GM19438 (cell line): ENCODE results near the gene FAM111B.
A peak's percentile ranks its signal among the peaks of the same experiment; 100 is the strongest.
"Not testable (repeated sequence)": the region's sequence is repeated elsewhere in the genome, so short reads cannot be mapped to it uniquely, and the experiment has no call there.

Experiments
- ATAC-seq: cut with Tn5 transposase; IDR thresholded peaks from one replicate; pipeline ENCODE4 v1.9.1; 2021; ENCODE audit warnings: low read depth; ENCODE audit not compliant: unreplicated experiment

The FAM111B gene, protein sequence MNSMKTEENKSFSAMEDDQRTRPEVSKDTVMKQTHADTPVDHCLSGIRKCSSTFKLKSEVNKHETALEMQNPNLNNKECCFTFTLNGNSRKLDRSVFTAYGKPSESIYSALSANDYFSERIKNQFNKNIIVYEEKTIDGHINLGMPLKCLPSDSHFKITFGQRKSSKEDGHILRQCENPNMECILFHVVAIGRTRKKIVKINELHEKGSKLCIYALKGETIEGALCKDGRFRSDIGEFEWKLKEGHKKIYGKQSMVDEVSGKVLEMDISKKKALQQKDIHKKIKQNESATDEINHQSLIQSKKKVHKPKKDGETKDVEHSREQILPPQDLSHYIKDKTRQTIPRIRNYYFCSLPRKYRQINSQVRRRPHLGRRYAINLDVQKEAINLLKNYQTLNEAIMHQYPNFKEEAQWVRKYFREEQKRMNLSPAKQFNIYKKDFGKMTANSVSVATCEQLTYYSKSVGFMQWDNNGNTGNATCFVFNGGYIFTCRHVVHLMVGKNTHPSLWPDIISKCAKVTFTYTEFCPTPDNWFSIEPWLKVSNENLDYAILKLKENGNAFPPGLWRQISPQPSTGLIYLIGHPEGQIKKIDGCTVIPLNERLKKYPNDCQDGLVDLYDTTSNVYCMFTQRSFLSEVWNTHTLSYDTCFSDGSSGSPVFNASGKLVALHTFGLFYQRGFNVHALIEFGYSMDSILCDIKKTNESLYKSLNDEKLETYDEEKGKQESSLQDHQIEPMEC

DNA sequence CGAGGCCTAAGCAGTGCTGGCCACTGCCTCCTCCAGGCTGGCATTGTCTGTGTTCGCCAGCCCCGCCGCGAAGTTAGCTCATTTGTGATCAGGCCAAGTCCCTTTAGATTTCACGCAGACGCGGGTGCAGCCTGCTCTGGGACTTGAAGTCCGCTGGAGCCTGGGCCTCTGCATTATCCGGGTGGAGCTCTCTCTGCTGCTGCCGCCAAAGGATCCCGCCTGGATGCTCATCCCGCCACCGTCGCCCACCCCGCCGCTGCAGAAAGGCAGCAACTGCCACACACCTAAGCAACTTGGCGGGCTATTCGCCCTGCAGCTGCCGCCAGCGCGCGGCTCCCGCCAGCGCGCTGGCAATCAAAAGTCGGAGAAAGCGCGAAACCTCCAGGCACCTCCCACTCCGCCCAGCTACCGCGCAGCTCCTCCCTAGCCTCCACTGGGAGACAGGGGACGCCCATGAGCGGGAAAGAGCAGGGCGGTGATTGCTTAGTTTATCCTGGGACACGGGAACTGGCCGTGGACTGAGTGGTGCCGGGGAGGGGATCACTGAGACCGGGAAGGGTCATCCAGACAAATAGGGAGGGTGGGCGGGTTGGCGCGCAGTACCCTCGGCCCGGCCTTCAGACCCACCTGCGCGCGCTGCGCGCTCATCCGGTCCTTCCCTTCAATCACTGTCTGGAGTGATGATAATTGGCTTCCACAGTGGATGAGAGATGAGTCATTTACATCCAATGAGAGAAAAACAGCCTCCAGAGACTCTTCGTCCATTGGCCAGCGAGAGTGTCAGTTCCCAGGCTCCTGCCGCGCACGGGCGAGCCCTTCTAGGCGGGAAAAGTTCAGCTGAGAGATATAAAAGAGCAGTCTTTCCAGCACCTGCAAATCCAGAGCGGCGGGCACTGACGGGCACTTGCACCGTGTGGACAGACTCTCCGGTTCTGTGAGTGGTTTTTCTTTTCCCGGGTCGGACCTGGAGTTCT is at the start of gene FAM111B:
Gene FAM111B (plus strand): TSS at position 875 of the 974 bp plus-strand sequence. CDS start 2,389 bp downstream, outside the sequence.
- ATAC-seq: peak; percentile 59

DNA sequence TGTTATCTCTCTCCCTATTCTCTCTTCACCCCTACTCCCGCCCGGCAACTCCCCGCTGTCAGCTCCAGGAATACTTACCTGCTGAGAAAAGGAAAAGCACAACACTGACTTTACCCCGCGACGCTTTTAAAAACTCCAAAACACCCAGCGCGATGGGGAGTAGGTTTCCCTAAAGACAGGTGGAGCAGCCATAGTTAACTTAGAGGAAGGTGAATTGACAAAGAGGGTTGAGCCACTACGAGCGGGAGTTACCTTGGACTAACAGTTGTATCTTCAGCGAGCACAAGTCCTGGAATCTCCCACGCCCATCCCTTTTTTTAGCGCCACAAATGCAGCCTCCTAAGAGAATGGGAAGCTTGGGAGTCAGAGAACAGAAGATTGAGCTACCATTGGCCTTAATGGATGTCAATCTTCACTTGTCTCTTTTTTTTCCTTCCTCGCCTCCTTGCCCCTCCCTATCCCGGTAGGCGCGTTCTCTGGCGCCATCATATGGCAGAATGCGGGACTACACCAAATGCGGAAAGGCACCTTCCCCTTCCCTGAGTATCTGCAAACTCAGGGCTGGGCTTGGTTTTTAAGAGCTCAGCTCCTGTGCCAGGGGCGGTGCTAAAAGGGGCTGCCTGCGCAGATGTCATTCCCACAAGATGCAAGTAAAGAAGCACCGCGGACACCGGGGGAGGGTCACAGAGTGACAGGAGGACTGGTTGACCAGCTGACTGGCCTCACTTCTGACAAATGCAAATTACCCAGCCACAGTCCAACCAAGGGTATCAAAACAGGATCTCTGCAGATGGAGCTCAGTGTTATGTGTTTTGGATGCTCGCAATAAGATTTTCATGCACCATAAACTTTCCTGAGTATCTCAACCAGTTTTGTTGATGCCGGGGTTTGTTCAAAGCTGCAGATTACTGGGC is 48.7 kb upstream of the FAM111B start:
- peak; percentile 95 for ATAC-seq

DNA sequence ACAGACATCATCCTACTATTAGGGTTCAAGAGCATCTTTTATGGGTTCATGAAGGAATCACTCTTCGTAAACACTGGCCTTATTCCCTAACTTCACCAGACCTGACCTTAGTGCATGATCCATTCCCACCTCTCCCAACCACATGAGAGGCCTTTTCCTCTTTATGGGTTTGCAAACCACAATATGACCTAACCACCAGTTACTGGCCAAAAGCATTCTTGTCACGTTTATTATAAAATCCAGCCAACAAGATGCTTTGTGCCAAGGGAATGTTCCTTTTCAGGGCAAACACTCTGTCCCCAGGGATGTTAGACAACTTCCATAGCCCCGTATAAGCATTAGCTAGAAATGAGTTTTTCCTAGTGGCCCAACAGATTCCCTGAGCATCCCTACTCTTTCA is 46.9 kb upstream of the FAM111B start:
- ATAC-seq: not testable (repeated sequence)

DNA sequence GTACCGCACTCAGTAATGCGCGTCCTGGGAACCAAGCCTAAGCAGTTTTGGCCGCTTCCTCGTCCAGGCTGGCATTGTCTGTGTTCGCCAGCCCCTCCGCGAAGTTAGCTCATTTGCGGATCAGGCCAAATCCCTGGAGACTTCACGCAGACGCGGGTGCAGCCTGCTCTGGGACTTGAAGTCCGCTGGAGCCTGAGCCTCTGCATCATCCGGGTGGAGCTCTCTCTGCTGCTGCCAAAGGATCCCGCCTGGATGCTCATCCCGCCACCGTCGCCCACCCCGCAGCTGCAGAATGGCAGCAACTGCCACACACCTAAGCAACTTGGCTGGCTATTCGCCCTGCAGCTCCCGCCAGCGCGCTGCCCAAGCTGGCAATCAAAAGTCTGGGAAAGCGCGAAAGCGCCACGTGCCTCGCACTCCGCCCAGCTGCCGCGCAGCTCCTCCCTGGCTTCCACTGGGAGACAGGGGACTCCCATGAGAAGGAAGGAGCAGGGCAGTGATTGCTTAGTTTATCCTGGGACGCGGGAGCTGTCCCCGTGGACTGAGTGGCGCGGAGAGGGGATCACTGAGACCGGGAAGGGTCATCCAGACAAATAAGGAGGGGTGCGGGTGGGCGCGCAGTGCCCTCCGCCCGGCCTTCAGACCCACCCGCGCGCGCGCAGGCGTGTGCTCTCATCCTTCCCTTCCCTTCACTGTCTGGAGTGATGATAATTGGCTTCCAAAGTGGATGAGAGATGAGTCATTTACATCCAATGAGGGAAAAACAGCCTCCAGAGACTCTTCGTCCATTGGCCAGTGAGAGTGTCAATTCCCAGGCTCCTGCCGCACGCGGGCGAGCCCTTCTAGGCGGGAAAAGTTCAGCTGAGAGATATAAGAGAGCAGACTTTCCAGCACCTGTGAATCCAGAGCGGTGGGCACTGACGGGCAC is 44.2 kb upstream of the FAM111B start:
- no peak for ATAC-seq

DNA sequence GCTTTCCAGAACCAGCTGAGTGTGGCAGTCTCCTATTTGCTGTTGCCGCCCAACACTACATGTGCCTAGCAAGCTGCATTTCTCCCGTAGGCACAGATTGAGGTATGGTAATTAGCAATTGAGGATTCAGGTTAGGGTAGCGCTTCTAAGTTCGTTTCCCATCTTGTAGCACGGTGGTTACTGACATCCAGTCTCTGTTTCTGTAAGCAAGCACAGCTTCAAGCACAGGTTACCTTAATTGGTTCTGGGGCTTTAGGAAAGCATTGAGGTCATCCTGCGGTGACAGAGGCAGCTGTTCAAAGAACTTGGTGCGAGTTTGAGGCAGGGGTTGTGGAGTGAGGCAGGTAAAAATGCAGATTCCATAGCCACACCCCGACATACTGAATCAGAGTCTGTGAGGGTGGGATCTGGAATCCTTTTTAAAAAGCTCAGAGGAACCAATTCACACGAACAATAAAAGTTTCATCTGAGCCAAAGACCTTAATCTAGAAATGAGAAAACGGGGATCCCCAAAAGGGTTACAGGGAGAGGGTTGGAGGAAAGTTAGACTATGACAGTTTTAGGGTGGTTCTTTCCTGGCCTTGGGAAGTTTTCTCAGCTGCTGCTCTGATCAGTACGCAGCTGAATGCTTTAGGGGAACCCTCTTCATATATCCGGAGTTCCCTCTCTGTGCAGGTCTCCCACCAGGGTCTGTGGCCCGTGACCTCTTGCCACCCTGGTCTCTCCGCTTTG is 42.9 kb upstream of the FAM111B start:
- ATAC-seq: peak; percentile 57

DNA sequence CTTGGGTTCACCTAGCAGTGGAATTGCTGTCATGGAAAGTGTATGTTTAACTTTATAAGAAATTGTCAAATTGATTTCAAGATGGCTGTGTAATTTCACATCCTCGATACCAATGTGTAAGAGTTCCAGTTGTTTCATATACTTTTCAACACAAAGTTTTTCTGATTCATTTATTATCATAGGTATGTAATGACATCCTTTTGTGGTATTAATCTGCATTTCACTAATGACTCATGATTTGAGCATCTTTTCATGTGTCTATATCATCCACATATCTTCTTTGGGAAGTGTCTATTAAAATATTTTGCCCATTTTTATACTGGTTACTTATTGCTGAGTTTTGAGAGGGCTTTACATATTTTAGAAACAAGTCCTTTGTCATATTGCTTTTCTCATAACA is 38.0 kb upstream of the FAM111B start:
- ATAC-seq: no peak

DNA sequence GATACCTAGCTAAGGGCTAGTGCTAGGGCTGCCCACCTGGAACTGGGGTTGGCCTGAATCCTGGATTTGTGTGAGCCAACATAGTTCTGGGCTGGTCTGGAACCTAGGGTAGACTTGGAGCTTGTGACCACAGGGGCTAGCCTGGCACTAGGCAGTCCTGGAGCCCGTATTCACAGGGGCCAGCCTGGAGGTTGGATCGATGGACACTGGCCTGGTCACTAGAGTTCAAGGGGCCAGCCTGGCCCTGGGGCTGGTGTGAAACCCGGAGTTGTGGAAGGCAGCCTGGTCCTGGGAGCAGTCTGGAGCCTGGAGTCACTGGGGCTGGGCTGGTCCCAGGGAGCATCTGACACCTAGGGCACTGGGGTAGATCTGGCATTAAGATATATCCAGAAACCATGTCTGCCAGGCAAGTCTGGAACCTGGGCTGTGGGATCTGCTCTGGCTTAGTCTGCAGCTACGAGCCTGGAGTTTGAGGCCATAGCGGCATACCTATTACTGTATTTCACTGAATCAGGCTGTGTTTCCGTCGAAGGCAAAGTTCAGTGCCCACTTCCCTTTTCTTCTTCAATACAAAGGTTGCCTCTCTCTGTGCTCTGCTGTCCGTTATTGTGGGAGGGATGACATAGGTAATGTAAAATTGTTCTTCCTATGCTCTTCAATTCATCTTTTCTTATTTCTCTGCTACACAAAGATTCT is 30.0 kb upstream of the FAM111B start:
- ATAC-seq: peak; percentile 75

DNA sequence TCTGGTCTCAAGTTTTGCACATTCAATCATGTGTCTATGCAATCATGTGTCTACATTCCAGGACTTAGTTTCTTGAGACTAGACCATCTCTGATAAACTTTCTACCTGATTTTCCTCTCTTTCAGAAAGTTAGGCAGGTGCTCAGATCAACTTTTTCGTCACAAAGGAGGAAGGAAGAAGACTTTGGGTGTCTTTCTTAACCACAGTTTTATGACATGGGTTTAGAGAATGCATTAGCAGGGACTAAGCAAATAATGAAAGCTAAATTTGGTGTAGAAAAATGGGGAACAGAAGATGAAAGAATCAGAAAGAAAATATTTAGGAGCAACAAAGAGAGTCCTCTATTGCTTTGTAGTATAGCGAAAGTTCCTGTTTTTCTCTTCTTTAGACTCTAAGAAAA is 28.6 kb upstream of the FAM111B start:
- no peak for ATAC-seq

DNA sequence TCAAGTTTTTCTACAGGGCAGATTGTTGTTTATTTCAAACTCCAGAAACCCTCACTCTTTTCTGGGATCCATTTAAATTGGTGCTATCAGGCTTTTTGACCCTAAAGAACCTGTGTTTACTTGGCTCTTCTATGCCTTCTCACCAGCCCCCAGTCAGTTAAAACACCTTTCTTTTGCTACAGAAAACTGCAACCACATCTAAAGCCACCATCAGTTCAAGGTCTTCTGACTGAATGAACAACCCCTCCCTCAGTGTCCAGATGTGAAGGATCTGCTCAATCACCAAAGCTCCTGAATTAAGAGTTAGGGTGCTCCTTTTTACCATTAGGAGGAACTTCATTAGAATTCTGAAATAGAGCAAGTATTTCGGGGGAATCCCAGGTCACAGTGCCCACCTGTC is 28.0 kb upstream of the FAM111B start:
- ATAC-seq: no peak

DNA sequence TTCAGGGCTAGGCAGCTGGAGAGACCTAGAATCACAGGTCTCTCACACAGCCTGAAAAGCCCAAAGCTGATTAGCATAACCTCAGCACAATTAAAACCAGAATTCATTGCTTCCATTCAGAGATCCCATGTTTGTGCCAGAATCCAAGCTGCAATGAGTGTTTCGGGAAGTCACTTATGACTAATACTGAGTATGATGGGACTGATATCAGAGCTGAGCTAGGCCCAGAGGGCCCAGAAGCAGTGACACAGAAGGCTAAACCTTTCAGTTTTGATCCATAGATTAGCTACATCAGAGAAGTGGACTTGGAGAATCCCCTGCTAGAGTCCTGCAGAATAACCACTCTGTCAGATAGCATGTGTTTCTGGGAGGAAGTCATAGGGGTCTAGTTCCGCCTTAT is 26.6 kb upstream of the FAM111B start:
- not testable (repeated sequence) for ATAC-seq

DNA sequence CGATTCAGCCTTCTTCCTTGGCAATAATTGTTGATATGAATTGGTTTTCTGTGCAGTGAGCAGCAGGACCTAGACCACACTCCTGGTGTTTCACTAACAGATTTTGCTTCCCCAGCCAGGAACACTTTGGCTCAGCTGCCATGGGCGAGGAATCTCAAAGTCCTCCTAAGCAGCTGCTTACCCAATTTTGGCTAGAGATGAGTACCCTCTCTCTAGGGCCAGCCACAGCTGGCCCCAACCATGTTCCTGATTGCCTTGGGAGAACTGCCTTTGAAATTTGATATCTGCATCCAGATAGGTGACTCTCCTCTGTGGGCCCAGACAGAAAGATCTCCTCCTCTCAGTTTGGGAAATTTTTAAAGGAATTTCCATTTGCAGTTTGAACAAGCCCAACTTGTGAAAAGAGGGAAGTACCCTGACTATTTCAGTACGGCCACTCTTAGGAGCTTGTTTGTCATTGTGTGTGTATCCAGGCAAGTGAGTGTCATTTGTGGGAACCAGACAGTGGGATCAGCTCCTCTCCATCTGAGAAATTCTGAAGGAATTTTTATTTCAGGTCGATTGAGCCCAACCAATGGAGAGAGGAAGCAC is 25.5 kb upstream of the FAM111B start:
- ATAC-seq: not testable (repeated sequence)

DNA sequence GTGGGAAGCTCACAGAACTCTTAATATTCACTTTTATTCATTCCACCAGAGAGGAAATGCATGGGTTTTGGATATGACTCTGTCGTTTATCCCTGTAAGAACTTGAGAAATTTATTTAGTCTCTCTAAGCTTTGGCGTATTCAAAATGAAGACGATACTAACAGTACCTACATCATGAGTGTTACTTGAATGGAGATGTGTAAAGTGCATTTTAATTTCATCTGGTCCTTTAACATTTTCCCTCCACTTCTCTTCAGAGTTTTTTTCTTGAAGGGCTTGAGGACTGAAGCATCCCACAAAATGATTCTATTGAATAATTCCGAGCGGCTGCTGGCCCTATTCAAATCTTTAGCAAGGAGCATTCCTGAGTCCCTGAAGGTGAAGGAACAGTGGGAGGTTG is 21.0 kb upstream of the FAM111B start, which contains the start of gene GLYATL1B:
Gene GLYATL1B (plus strand): TSS at position 301 of the 400 bp plus-strand sequence. CDS start 0 bp downstream, at position 301.
- not testable (repeated sequence) for ATAC-seq

DNA sequence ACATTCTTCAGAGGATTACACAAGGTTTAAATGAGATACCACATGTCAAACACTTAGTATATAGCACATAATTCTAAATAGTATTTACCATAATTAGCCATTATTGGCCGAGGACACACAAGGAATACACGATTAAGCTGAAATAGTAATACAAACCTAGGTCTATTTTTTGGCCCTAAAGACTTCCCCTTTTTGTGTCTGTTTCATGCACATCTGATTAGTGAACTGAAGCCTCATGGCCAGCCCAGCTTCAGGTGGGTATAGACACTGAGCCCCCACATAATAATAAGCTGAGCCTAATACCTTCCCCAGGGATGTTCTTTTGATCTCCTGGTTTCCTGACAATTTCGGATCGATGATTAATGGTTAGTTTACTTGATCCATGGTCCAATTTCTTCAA is 18.9 kb upstream of the FAM111B start:
- no peak for ATAC-seq

DNA sequence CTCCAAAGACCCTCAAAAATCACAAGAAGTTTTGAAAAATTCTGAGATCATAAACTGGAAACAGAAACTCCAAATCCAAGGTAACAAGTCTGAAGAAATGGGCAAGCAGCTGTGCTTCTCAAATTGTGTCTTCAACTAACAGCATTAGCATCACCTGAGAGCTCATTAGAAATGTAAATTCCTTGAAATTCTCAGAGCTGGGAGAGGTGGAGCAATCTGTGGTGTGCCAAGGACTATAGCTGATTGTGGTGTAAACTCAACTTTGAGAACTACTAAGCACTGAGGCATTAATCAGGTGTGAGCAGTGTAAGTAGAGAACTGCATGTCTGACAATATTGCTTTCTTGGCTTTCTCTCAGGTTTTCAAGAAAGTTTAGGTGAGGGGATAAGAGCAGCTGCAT is 13.5 kb upstream of the FAM111B start:
- ATAC-seq: not testable (repeated sequence)

DNA sequence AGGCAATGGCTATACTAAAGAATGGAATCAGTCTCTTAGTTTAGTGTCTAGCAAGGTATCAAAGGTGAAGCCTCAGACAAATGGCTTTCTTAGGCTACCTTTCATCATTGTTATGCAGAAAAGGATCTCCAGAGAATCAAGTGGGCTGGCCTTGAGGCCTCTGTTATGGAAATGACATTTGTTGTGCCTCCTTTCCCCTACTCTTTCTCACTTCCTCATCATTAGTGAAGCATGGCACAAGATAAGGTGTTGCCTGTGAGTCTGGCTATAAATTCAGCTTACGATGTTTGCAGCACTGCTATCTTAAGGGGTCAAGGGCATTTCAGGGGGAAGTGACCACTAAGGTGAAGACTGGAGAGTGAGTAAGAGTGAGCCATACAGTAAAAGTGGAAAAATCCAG is 11.8 kb upstream of the FAM111B start:
- peak; percentile 74 for ATAC-seq

DNA sequence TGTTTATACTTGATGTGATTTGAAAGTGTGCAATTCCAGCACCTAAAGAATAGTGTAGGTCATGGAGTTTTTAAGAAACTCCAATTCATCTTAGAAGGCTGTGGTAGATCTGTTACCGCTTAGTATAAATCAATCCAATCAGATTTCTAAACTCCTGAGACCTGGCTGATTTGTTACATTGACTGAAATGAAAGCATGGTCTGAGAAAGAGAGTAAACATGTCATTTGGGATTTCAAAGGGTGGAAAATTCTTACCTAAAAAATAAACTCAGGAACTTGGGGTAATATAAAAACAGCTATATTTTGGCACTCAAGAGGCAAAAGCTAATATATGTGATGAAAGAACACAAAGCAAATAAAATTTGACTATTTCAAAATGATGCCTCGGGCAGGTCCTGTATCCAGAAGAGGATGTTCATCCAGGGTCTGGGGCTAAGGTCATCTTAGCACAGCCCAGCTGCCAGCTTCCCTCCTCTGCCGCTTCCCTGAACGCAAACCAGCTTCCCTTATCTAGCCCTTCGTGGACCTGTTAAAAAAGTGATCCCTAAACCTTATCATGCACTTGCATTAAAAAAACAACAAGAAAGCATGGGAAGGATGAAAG is 11.0 kb upstream of the FAM111B start:
- ATAC-seq: not testable (repeated sequence)
